Measurements from ENCODE around the gene PLCD1.

- TF ChIP-seq POLR2AphosphoS5 (IDR thresholded peaks at IDR 0.05) = no peak
- no peak for TF ChIP-seq POLR2A (IDR thresholded peaks at IDR 0.05)
- TF ChIP-seq CTCF (IDR thresholded peaks at IDR 0.05) = no peak
These were observed 27.1 kb downstream of the PLCD1 start for GRCh38 chr3:38002291-38002876.
